IMR-90 (cell line): ENCODE results near the gene GGA2.

Experiments used
- CTCF ChIP-seq: conservative IDR thresholded peaks from 2 replicates; pipeline ENCODE4 v1.5.1; 2012; ENCODE audit warnings: mild to moderate bottlenecking, low read depth, low read length, improper control_type of control experiment
- POLR2A ChIP-seq: IDR thresholded peaks from 2 replicates; pipeline ENCODE4 v1.6.1; 2012; ENCODE audit warnings: mild to moderate bottlenecking, low read depth, low read length
- RCOR1 ChIP-seq: IDR thresholded peaks from 2 replicates; pipeline ENCODE4 v1.6.1; 2012; ENCODE audit warnings: mild to moderate bottlenecking, low read length, improper control_type of control experiment; ENCODE audit not compliant: insufficient replicate concordance

GRCh38 chr16:23466162-23466885, 44.0 kb downstream of the GGA2 start:
- TF ChIP-seq CTCF (no peak), POLR2A (no peak), RCOR1 (no peak)
